H1 (cell line): ENCODE measurements around the gene PGM1. TPM values are rescaled to one million over a fixed set of nuclear protein-coding genes. Genes with fewer than 3 reads are reported as not detected.
"Not testable (repeated sequence)": the region's sequence is repeated elsewhere in the genome, so short reads cannot be mapped to it uniquely, and the experiment has no call there.

Experiments used
- CTCF ChIA-PET: fragments of 300-600 bp; sonication (Branson Sonifier 250); formaldehyde crosslinking; loops from one replicate; lab custom pipeline; 2021; ENCODE audit not compliant: partially characterized antibody; lab: Charles Lee
- POLR2A ChIA-PET: fragments of 300-600 bp; sonication (Branson Sonifier 250); formaldehyde crosslinking; loops from one replicate; lab custom pipeline; 2021; ENCODE audit warnings: inconsistent platforms; ENCODE audit not compliant: partially characterized antibody; lab: Charles Lee
- DNase-seq, 2 experiments: peaks; one replicate each; pipeline versions ENCODE4 v3.0.0 to v3.0.0-alpha.2; 2010 to 2022; ENCODE audit warnings: low spot score in 2 of 2, low read depth in 1 of 2, mixed read lengths in 1 of 2
- FAIRE-seq: peaks from 2 replicates; lab custom pipeline; 2011; peaks lifted over from hg19 to GRCh38; lab: Jason Lieb, UNC
- H2AFZ ChIP-seq: 2 replicates; pipeline ENCODE4 v1.8.1; 2012; ENCODE audit warnings: low read length, inconsistent platforms
- H2AK5ac ChIP-seq: 2 replicates; pipeline ENCODE4 v1.6.1; 2013; ENCODE audit warnings: low read depth, low read length
- H2BK120ac ChIP-seq: replicated peaks from 2 replicates; pipeline ENCODE3; 2013; ENCODE audit warnings: low read depth, low read length, inconsistent platforms
- H2BK12ac ChIP-seq: 2 replicates; pipeline ENCODE4 v1.6.1; 2013; ENCODE audit warnings: low read depth, low read length
- H2BK15ac ChIP-seq: 2 replicates; pipeline ENCODE4 v1.6.1; 2013; ENCODE audit warnings: low read length
- H2BK20ac ChIP-seq: 2 replicates; pipeline ENCODE4 v1.6.1; 2013; ENCODE audit warnings: low read length
- H2BK5ac ChIP-seq: 2 replicates; pipeline ENCODE4 v1.6.1; 2013; ENCODE audit warnings: low read depth, low read length
- H3K14ac ChIP-seq: 2 replicates; pipeline ENCODE4 v1.6.1; 2013; ENCODE audit warnings: inconsistent platforms; ENCODE audit not compliant: insufficient read length
- H3K18ac ChIP-seq: 2 replicates; pipeline ENCODE4 v1.6.1; 2013; ENCODE audit warnings: low read length; ENCODE audit errors: extremely low read depth
- H3K23ac ChIP-seq: 2 replicates; pipeline ENCODE4 v1.6.1; 2013; ENCODE audit warnings: inconsistent platforms; ENCODE audit not compliant: insufficient read length
- H3K23me2 ChIP-seq: 2 replicates; pipeline ENCODE4 v1.6.1; 2013; ENCODE audit warnings: low read depth, low read length
- H3K27ac ChIP-seq: 2 replicates; pipeline ENCODE4 v1.6.1; 2011; ENCODE audit warnings: low read depth, low read length, inconsistent platforms
- H3K27me3 ChIP-seq, 4 experiments: replicated peaks in 1 of 4; 1 replicate in 1 of 4; 2 replicates in 3 of 4; pipeline versions ENCODE4 v1.6.1 to v1.8.1; 2011 to 2013; ENCODE audit warnings: low read length in 3 of 4, mild to moderate bottlenecking in 3 of 4, inconsistent platforms in 2 of 4, mixed read lengths in 2 of 4, moderate library complexity in 1 of 4; ENCODE audit not compliant: control insufficient read depth in 3 of 4, insufficient read depth in 3 of 4; ENCODE audit errors: extremely low read depth in 1 of 4
- H3K36me3 ChIP-seq, 4 experiments: 2 replicates each; pipeline versions ENCODE4 v1.6.1 to v1.8.1; 2011 to 2013; ENCODE audit warnings: mild to moderate bottlenecking in 4 of 4, low read length in 3 of 4, moderate library complexity in 2 of 4, control low read depth in 1 of 4, inconsistent platforms in 1 of 4; ENCODE audit not compliant: insufficient read depth in 4 of 4, control insufficient read depth in 2 of 4
- H3K4ac ChIP-seq: replicated peaks from 2 replicates; pipeline ENCODE3; 2013; ENCODE audit warnings: low read length, low read depth, mixed read lengths, inconsistent platforms; ENCODE audit not compliant: insufficient read length
- H3K4me1 ChIP-seq, 4 experiments: replicated peaks in 1 of 4; 1 replicate in 1 of 4; 2 replicates in 3 of 4; pipeline versions ENCODE4 v1.6.1 to v1.8.1; 2011 to 2013; ENCODE audit warnings: low read length in 3 of 4, inconsistent platforms in 2 of 4, mixed read lengths in 1 of 4; ENCODE audit not compliant: insufficient read depth in 4 of 4, control insufficient read depth in 3 of 4
- H3K4me2 ChIP-seq, 2 experiments: 2 replicates each; pipeline versions ENCODE4 v1.6.1 to v1.8.1; 2011 to 2013; ENCODE audit warnings: low read depth in 2 of 2, low read length in 2 of 2, control low read depth in 1 of 2, inconsistent platforms in 1 of 2, mild to moderate bottlenecking in 1 of 2; ENCODE audit not compliant: insufficient read depth in 1 of 2
- H3K4me3 ChIP-seq, 4 experiments: fragments of 200-600, 300-600 bp in 1 of 4; sonication (generic), shearing (Covaris generic), sonication (Bioruptor Twin) in 1 of 4; 2 replicates each; pipeline versions ENCODE4 v1.5.1 to v1.8.1; 2011 to 2016; ENCODE audit warnings: low read length in 4 of 4, low read depth in 3 of 4, control low read depth in 2 of 4, inconsistent platforms in 2 of 4, mild to moderate bottlenecking in 2 of 4, mixed read lengths in 1 of 4, moderate library complexity in 1 of 4; ENCODE audit not compliant: insufficient read depth in 2 of 4; ENCODE audit errors: extremely low read depth in 1 of 4
- H3K56ac ChIP-seq: replicated peaks from 2 replicates; pipeline ENCODE3; 2013; ENCODE audit warnings: low read depth, mild to moderate bottlenecking, mixed read lengths, low read length, inconsistent platforms; ENCODE audit not compliant: insufficient read length
- H3K79me1 ChIP-seq: 2 replicates; pipeline ENCODE4 v1.6.1; 2013; ENCODE audit warnings: low read depth, low read length, control low read depth
- H3K79me2 ChIP-seq, 2 experiments: 2 replicates each; pipeline versions ENCODE4 v1.6.1 to v1.8.1; 2012 to 2013; ENCODE audit warnings: low read length in 2 of 2, mild to moderate bottlenecking in 2 of 2, inconsistent platforms in 1 of 2; ENCODE audit not compliant: insufficient read depth in 2 of 2, control insufficient read depth in 1 of 2
- H3K9ac ChIP-seq, 4 experiments: replicated peaks in 1 of 4; 1 replicate in 1 of 4; 2 replicates in 3 of 4; pipeline versions ENCODE4 v1.6.1 to v1.8.1; 2011 to 2013; ENCODE audit warnings: low read depth in 3 of 4, low read length in 3 of 4, control low read depth in 2 of 4, mild to moderate bottlenecking in 2 of 4, moderate library complexity in 2 of 4, inconsistent platforms in 1 of 4; ENCODE audit errors: extremely low read depth in 1 of 4
- H3K9me3 ChIP-seq, 2 experiments: 2 replicates each; pipeline versions ENCODE4 v1.6.1 to v1.8.1; 2012 to 2013; ENCODE audit warnings: mild to moderate bottlenecking in 2 of 2, moderate library complexity in 2 of 2, control low read depth in 1 of 2, inconsistent platforms in 1 of 2, low read depth in 1 of 2, low read length in 1 of 2, mixed read lengths in 1 of 2; ENCODE audit not compliant: insufficient read depth in 2 of 2
- H4K20me1 ChIP-seq, 2 experiments: replicated peaks in 1 of 2; 2 replicates each; pipeline versions ENCODE3 to v1.8.1; 2011 to 2013; ENCODE audit warnings: inconsistent platforms in 2 of 2, low read length in 2 of 2, mild to moderate bottlenecking in 1 of 2; ENCODE audit not compliant: insufficient read depth in 2 of 2, control insufficient read depth in 1 of 2
- H4K5ac ChIP-seq: 2 replicates; pipeline ENCODE4 v1.6.1; 2013; ENCODE audit warnings: low read length, low read depth, mixed read lengths, inconsistent platforms; ENCODE audit not compliant: insufficient read length
- H4K8ac ChIP-seq: 2 replicates; pipeline ENCODE4 v1.8.0; 2013; ENCODE audit warnings: mild to moderate bottlenecking, moderate library complexity, low read length, inconsistent platforms; ENCODE audit not compliant: insufficient read depth; ENCODE audit errors: extremely low read depth
- H4K91ac ChIP-seq: replicated peaks from 2 replicates; pipeline ENCODE3; 2013; ENCODE audit warnings: low read length, mixed read lengths, inconsistent platforms; ENCODE audit not compliant: insufficient read length
- WGBS, 2 experiments: shearing (Covaris generic) in 1 of 2; methylation state at CpG; one replicate each; pipeline versions ENCODE4 v1.1.6 to v1.1.7; 2013 to 2015; ENCODE audit warnings: low lambda C conversion rate in 2 of 2, mixed read lengths in 2 of 2, inconsistent platforms in 1 of 2, low coverage in 1 of 2, missing lambda C conversion rate in 1 of 2; ENCODE audit not compliant: insufficient replicate concordance in 2 of 2, insufficient coverage in 1 of 2, insufficient read length in 1 of 2; ENCODE audit errors: extremely low coverage in 1 of 2, missing lambda C conversion rate in 1 of 2; 5-methylcytosine and 5-hydroxymethylcytosine counted together
- polyA plus RNA-seq, 7 experiments: library from polyadenylated mRNA; depleted of rRNA in 3 of 7; stranded (reverse) in 5 of 7; unstranded in 2 of 7; fragments of >200 nt in 5 of 7; fragments of 200-250 nt in 2 of 7; gene quantifications; 1 replicate in 5 of 7; 2 replicates in 1 of 7; 4 replicates in 1 of 7; pipeline versions ENCODE4 v1.2.1 to v1.2.3, GENCODE V29; 2011 to 2013; ENCODE audit warnings: missing spikeins in 2 of 7, mixed read lengths in 2 of 7
- total RNA-seq: library from RNA; stranded (reverse); fragmentation: NEBNext Ultra II Directional; extraction: Animal tissue kit (Norgen Biotek cat#: 25700); gene quantifications from 2 replicates; pipeline ENCODE4 v1.2.1, GENCODE V29; 2021

The PGM1 gene
- total and polyA plus RNA-seq, 2 of the 8 experiments (the other 6 are each of a cell fraction or from before 2014, with no cell fraction given) = 33.0 to 65.4 TPM

- CTCF ChIA-PET = interaction anchor here (1.0 kb wide), 1 partner anchor 11 kb away, joined by 3 read pairs; no protein-coding TSS in a partner anchor
- H4K20me1 ChIP-seq, H2BK15ac ChIP-seq, H3K9me3 ChIP-seq, POLR2A ChIA-PET, H3K27me3 ChIP-seq, H3K14ac ChIP-seq, H3K56ac ChIP-seq, H4K91ac ChIP-seq, H3K23me2 ChIP-seq, H3K9ac ChIP-seq, H4K8ac ChIP-seq, DNase-seq, H2AK5ac ChIP-seq, H3K27ac ChIP-seq, H3K79me1 ChIP-seq, H3K18ac ChIP-seq, H3K4ac ChIP-seq, H3K4me2 ChIP-seq, H2AFZ ChIP-seq, H3K4me1 ChIP-seq, H2BK5ac ChIP-seq, H2BK120ac ChIP-seq, H3K23ac ChIP-seq, FAIRE-seq, H3K79me2 ChIP-seq, H2BK20ac ChIP-seq, H4K5ac ChIP-seq, H3K36me3 ChIP-seq, H3K4me3 ChIP-seq, H2BK12ac ChIP-seq: not testable (repeated sequence)
- WGBS, 2 experiments = 100% methylated on average over 1 of the region's 1 CpG; no CpG with 5 or more reads in 1 of the 2 experiments
These were observed 6.9 kb upstream of the PGM1 start for GRCh38 chr1:63586326-63586725.
